OCI-LY7 (cell line): ENCODE data around the gene DCHS1. TPM values are rescaled to one million over a fixed set of nuclear protein-coding genes. Genes with fewer than 3 reads are reported as not detected.

Experiments used
- BruUV-seq: library from RNA; stranded (reverse); fragments of 400-500 nt; replicated peaks from 2 replicates; lab custom pipeline; 2021; lab: Mats Ljungman, UMichigan
- CTCF ChIA-PET: fragments of 300-600 bp; sonication (Branson Sonifier 250); formaldehyde crosslinking; loops from one replicate; lab custom pipeline; 2022; ENCODE audit warnings: antibody characterized with exemption; ENCODE audit not compliant: unreplicated experiment; lab: Charles Lee
- POLR2A ChIA-PET: fragments of 300-600 bp; sonication (Branson Sonifier 250); formaldehyde crosslinking; loops from one replicate; lab custom pipeline; 2022; ENCODE audit warnings: antibody characterized with exemption; lab: Charles Lee
- DNase-seq: peaks from one replicate; pipeline ENCODE4 v3.0.0-alpha.2; 2015; ENCODE audit warnings: low spot score
- H2AFZ ChIP-seq: fragments of 200-600 bp; sonication (generic), shearing (Covaris generic); 2 replicates; pipeline ENCODE4 v1.6.1; 2014; ENCODE audit warnings: mild to moderate bottlenecking, antibody characterized with exemption, low read length, moderate library complexity
- H3K27ac ChIP-seq: fragments of 200-600 bp; sonication (generic); 2 replicates; pipeline ENCODE4 v1.5.1; 2014; ENCODE audit warnings: mixed run types, low read depth, mild to moderate bottlenecking, moderate library complexity, low read length, inconsistent platforms; ENCODE audit not compliant: poor library complexity, severe bottlenecking
- H3K36me3 ChIP-seq: fragments of 200-600 bp; sonication (generic); 2 replicates; pipeline ENCODE4 v1.6.1; 2014; ENCODE audit warnings: mild to moderate bottlenecking, antibody characterized with exemption, low read length, moderate library complexity, mixed read lengths; ENCODE audit not compliant: insufficient read depth
- H3K4me1 ChIP-seq: fragments of 200-600 bp; sonication (generic); 2 replicates; pipeline ENCODE4 v1.5.1; 2014; ENCODE audit warnings: mild to moderate bottlenecking, low read length; ENCODE audit not compliant: insufficient read depth, poor library complexity, severe bottlenecking
- H3K4me2 ChIP-seq: fragments of 200-600 bp; sonication (generic); 2 replicates; pipeline ENCODE4 v1.6.1; 2014; ENCODE audit warnings: mild to moderate bottlenecking, low read length
- H3K4me3 ChIP-seq: fragments of 200-600 bp; sonication (generic); 2 replicates; pipeline ENCODE4 v1.5.1; 2014; ENCODE audit warnings: mild to moderate bottlenecking, low read depth, low read length; ENCODE audit not compliant: poor library complexity, severe bottlenecking
- H3K79me2 ChIP-seq: fragments of 200-600 bp; sonication (generic); 2 replicates; pipeline ENCODE4 v1.6.1; 2016; ENCODE audit warnings: low read depth, mild to moderate bottlenecking, low read length, moderate library complexity, mixed read lengths; ENCODE audit not compliant: insufficient read depth
- H3K9me2 ChIP-seq: fragments of 200-600 bp; sonication (generic); 2 replicates; pipeline ENCODE4 v1.6.1; 2016; ENCODE audit warnings: mild to moderate bottlenecking, low read length, mixed read lengths; ENCODE audit not compliant: insufficient read depth
- H3K9me3 ChIP-seq: fragments of 200-600 bp; sonication (generic); 2 replicates; pipeline ENCODE4 v1.6.1; 2014; ENCODE audit warnings: mild to moderate bottlenecking, mixed run types, low read length, mixed read lengths
- H4K20me1 ChIP-seq: fragments of 200-600 bp; sonication (generic); 2 replicates; pipeline ENCODE4 v1.6.1; 2014; ENCODE audit warnings: mild to moderate bottlenecking, antibody characterized with exemption, low read length, moderate library complexity, mixed read lengths; ENCODE audit not compliant: insufficient read depth
- CTCF ChIP-seq: fragments of 200-600 bp; sonication (generic); conservative IDR thresholded peaks from 2 replicates; pipeline ENCODE4 v1.5.1; 2014; ENCODE audit warnings: mild to moderate bottlenecking, antibody characterized with exemption, low read length, moderate library complexity, mixed read lengths
- EZH2phosphoT487 ChIP-seq: fragments of 200-600 bp; sonication (generic); IDR thresholded peaks from 2 replicates; pipeline ENCODE4 v1.6.1; 2018; ENCODE audit warnings: low read depth, borderline replicate concordance, mild to moderate bottlenecking, mixed run types, antibody characterized with exemption, low read length, moderate library complexity, mixed read lengths
- intact Hi-C: fragments of 100-400 bp; cut with micrococcal nuclease; formaldehyde crosslinking; loops from one replicate; pipeline ENCODE4 v1.10.0; 2022; ENCODE audit not compliant: unreplicated experiment
- total RNA-seq, 2 experiments: library from RNA; depleted of rRNA in 1 of 2; stranded (reverse); fragments of >200 nt in 1 of 2; shearing (Covaris generic) in 1 of 2; gene quantifications; 2 replicates each; pipeline ENCODE4 v1.2.3, GENCODE V29; 2014 to 2022

The DCHS1 gene
- total RNA-seq, 2 experiments from 2014 or later, result 0.67 to 1.1 TPM

- TF ChIP-seq CTCF (no peak), EZH2phosphoT487 (no peak)
- Histone ChIP-seq H3K36me3 (peaks cover 36% of the 10 kb centered on the region), H4K20me1 (peaks cover 15% of the 10 kb centered on the region), H2AFZ (no peak overlapping the region), H3K4me2 (no peak overlapping the region), H3K4me3 (no peak overlapping the region), H3K27ac (no peak overlapping the region), H3K4me1 (peaks cover 11% of the 10 kb centered on the region), H3K9me2 (no peaks in the 10 kb centered on the region), H3K79me2 (peaks cover 19% of the 10 kb centered on the region), H3K9me3 (no peaks in the 10 kb centered on the region)
- ChIA-PET CTCF (no interaction called here), POLR2A (interaction anchor here (0.7 to 0.9 kb wide), 5 partner anchors 25 to 783 kb away, joined by 4 to 8 read pairs (median 5); partner anchors contain the start of gene TPP1)
- DNase-seq, result no peak
- intact Hi-C loops, result no loop called here
- no TSS peak for BruUV-seq
Observed at GRCh38 chr11:6677018-6677417, 21.4 kb upstream of the DCHS1 start.

- intact Hi-C loops, result no loop called here
- CTCF ChIA-PET, result no interaction called here
Observed at GRCh38 chr11:6674862-6675261, 19.3 kb upstream of the DCHS1 start.

More at GRCh38 chr11:6674862-6675261, 19.3 kb upstream of the DCHS1 start:
- BruUV-seq, result no TSS peak
- TF ChIP-seq CTCF (no peak), EZH2phosphoT487 (no peak)
- Histone ChIP-seq H3K9me2 (no peaks in the 10 kb centered on the region), H3K36me3 (peaks cover 15% of the 10 kb centered on the region; the same call in 1 of the 2 replicates), H3K27ac (no peak overlapping the region), H2AFZ (no peak overlapping the region), H3K4me3 (no peak overlapping the region), H3K9me3 (no peaks in the 10 kb centered on the region), H3K79me2 (no peaks in the 10 kb centered on the region), H3K4me2 (no peak overlapping the region), H4K20me1 (no peaks in the 10 kb centered on the region), H3K4me1 (no peaks in the 10 kb centered on the region)
- POLR2A ChIA-PET, result interaction anchor here (0.7 kb wide), 1 partner anchor 9 kb away, joined by 3 read pairs; the partner anchor contains the start of gene MRPL17
- DNase-seq, result no peak
